Heart left ventricle (tissue), 16 donors: ENCODE data around the gene ARHGAP18. TPM values are rescaled to one million over a fixed set of nuclear protein-coding genes. Genes with fewer than 3 reads are reported as not detected.

ENCODE experiments used
- ATAC-seq, 4 donors: fragments of 200-7000 bp; cut with Tn5 transposase; one replicate each; pipeline ENCODE4 v1.9.1; 2020 to 2022; ENCODE audit warnings: moderate library complexity in 4 of 4, mild to moderate bottlenecking in 3 of 4, moderate number of reproducible peaks in 1 of 4
- DNase-seq, 5 donors: peaks; one replicate each; pipeline ENCODE4 v3.0.0-alpha.2; 2020
- H3K27ac ChIP-seq, 12 donors: fragments of 200-600 bp; sonication (generic) in 4 of 12; one replicate each; pipeline versions ENCODE4 v1.5.0 to v1.8.0; 2016 to 2022; ENCODE audit warnings: mild to moderate bottlenecking in 2 of 12
- H3K27me3 ChIP-seq, 9 donors: fragments of 200-600 bp; sonication (generic) in 2 of 9; one replicate each; pipeline versions ENCODE4 v1.5.1 to v1.8.0; 2016 to 2022; ENCODE audit warnings: mild to moderate bottlenecking in 3 of 9
- H3K36me3 ChIP-seq, 9 donors: fragments of 200-600 bp; sonication (generic) in 2 of 9; one replicate each; pipeline versions ENCODE4 v1.5.0 to v1.8.0; 2018 to 2022; ENCODE audit warnings: mild to moderate bottlenecking in 2 of 9
- H3K4me1 ChIP-seq, 12 donors: fragments of 200-600 bp; sonication (generic) in 4 of 12; one replicate each; pipeline versions ENCODE4 v1.5.0 to v1.8.0; 2016 to 2022; ENCODE audit warnings: mild to moderate bottlenecking in 3 of 12
- H3K4me3 ChIP-seq, 12 donors: fragments of 200-600 bp; sonication (generic) in 4 of 12; one replicate each; pipeline versions ENCODE4 v1.5.0 to v1.8.0; 2017 to 2022; ENCODE audit warnings: mild to moderate bottlenecking in 9 of 12, moderate library complexity in 4 of 12
- H3K9me3 ChIP-seq, 12 donors: fragments of 200-600 bp; sonication (generic) in 4 of 12; one replicate each; pipeline versions ENCODE4 v1.5.0 to v1.8.0; 2016 to 2022; ENCODE audit warnings: mild to moderate bottlenecking in 1 of 12
- CTCF ChIP-seq, 12 donors: fragments of 200-600 bp; sonication (generic) in 4 of 12; IDR thresholded peaks; one replicate each; pipeline versions ENCODE4 v1.5.0 to v1.8.0; 2018 to 2022; ENCODE audit warnings: antibody characterized with exemption in 12 of 12, mild to moderate bottlenecking in 5 of 12
- POLR2A ChIP-seq, 2 donors: fragments of 450-650 bp; IDR thresholded peaks; one replicate each; pipeline ENCODE4 v1.6.1; 2017; ENCODE audit warnings: antibody characterized with exemption in 2 of 2, mild to moderate bottlenecking in 2 of 2, moderate library complexity in 2 of 2
- WGBS, 4 donors: extraction: QIAGEN DNeasy Blood & Tissue Kit in 2 of 4; methylation state at CpG; one replicate each; pipeline versions ENCODE4 v1.1.5 to v1.1.7; 2013 to 2018; 5-methylcytosine and 5-hydroxymethylcytosine counted together
- intact Hi-C, 10 donors: fragments of 100-400 bp; cut with DNase I; formaldehyde crosslinking; loops; one replicate each; pipeline versions ENCODE4 v1.11.1 to v1.14.2; 2022
- polyA plus RNA-seq, 2 donors: library from polyadenylated mRNA; stranded (reverse); fragments of 200-250 nt; gene quantifications; one replicate each; pipeline ENCODE4 v1.2.3, GENCODE V29; 2013
- total RNA-seq, 9 donors: library from RNA; depleted of rRNA in 2 of 9; stranded (reverse); fragments of >200 nt in 2 of 9; fragmentation: NEBNext Ultra II Directional in 3 of 9; extraction: Animal tissue kit (Norgen Biotek cat#: 25700) in 3 of 9; gene quantifications; one replicate each; pipeline versions ENCODE4 v1.1.0 to v1.2.4, GENCODE V29; 2016 to 2023
- donor health status: ischemic (EF 13 %, LVEDD 7.1; RV severe dilation, severe dysfunction).
- donor health status: healthy with polysubstance abuse.
- donor health status: DM: no; HTN: yes; CAD: no.
- donor health status: DM: no; HTN: no; CAD: no.
- donor health status: ischemic (EF 25% LVEDD 6.9; RV normal size, moderate dysfunction).
- donor health status: ischemic (EF 25% LVEDD 5.7; RV mildly dilated, moderate dysfunction).
- donor health status: healthy.
- donor health status: DM: yes; HTN: yes; CAD: no.
- donor health status: ischemic (EF 35%, LVEDD 5.7; RV mildly dilated, moderate dysfunction).
- donor health status: nonischemic (EF 11% LVEDD 7.7; RV severe dilation, severe dysfunction).
- donor health status: DM: yes; HTN: yes; CAD: no.
- donor health status: PGD.
- donor health status: ischemic (EF 29% LVEDD 5.4; RV normal size, mild dysfunction).
- donor health status: nonischemic (EF 23%, LVEDD 6.1; RV moderate dilation, normal function).

Gene ARHGAP18
- total and polyA plus RNA-seq, 11 donors = 1.6 to 26.4 (median 3.9) TPM

GRCh38 chr6:129539032-129539431 lies 170.9 kb downstream of the ARHGAP18 start:
- Histone ChIP-seq H3K9me3 (peaks cover 0 to 3% (median 0%) of the 10 kb centered on the region in 12 donors), H3K4me1 (no peaks in the 10 kb centered on the region), H3K27me3 (no peaks in the 10 kb centered on the region), H3K27ac (no peak overlapping the region), H3K4me3 (no peak overlapping the region), H3K36me3 (peaks cover 0 to 12% (median 0%) of the 10 kb centered on the region in 9 donors)
- intact Hi-C loops = no loop called here
- WGBS, 4 donors = 69 to 81% (median 75%) methylated on average over 2 of the region's 2 CpGs
- no peak for ATAC-seq
- TF ChIP-seq POLR2A (IDR thresholded peaks at IDR 0.05) (no peak), CTCF (IDR thresholded peaks at IDR 0.05) (no peak)
- DNase-seq = no peak

- Histone ChIP-seq H3K9me3 (no peaks in the 10 kb centered on the region), H3K4me1 (no peaks in the 10 kb centered on the region), H3K4me3 (no peak overlapping the region), H3K27ac (no peak overlapping the region), H3K36me3 (peaks cover 0 to 12% (median 0%) of the 10 kb centered on the region in 9 donors), H3K27me3 (no peaks in the 10 kb centered on the region)
- intact Hi-C loops = no loop called here
- ATAC-seq = no peak
- TF ChIP-seq CTCF (IDR thresholded peaks at IDR 0.05) (no peak), POLR2A (IDR thresholded peaks at IDR 0.05) (no peak)
- no peak for DNase-seq
These were observed 173.7 kb downstream of the ARHGAP18 start for GRCh38 chr6:129536271-129536670.

GRCh38 chr6:129534926-129535325 lies 175.1 kb downstream of the ARHGAP18 start:
- H3K36me3 ChIP-seq = peaks cover 0 to 12% (median 0%) of the 10 kb centered on the region in 9 donors
- intact Hi-C loops = no loop called here
- no peak for ATAC-seq
- no peaks in the 10 kb centered on the region for H3K27me3 ChIP-seq
- no peaks in the 10 kb centered on the region for H3K9me3 ChIP-seq
- H3K27ac ChIP-seq = no peak overlapping the region
- TF ChIP-seq POLR2A (IDR thresholded peaks at IDR 0.05) (no peak), CTCF (IDR thresholded peaks at IDR 0.05) (no peak)
- no peak overlapping the region for H3K4me3 ChIP-seq
- DNase-seq = no peak
- no peaks in the 10 kb centered on the region for H3K4me1 ChIP-seq

Other genes with a start within 250 kb of the ARHGAP18 start
- not detected for gene TMEM244, start 151.1 kb upstream of the ARHGAP18 start, total RNA-seq
- not detected for gene TMEM244, start 151.1 kb upstream of the ARHGAP18 start, polyA plus RNA-seq